Measurements from ENCODE around the gene AIG1. TPM values are rescaled to one million over a fixed set of nuclear protein-coding genes. Genes with fewer than 3 reads are reported as not detected.

Gene AIG1
- total RNA-seq, 6 donors from 2014 or later: 6.3 to 26.6 (median 20.8) TPM

DNA sequence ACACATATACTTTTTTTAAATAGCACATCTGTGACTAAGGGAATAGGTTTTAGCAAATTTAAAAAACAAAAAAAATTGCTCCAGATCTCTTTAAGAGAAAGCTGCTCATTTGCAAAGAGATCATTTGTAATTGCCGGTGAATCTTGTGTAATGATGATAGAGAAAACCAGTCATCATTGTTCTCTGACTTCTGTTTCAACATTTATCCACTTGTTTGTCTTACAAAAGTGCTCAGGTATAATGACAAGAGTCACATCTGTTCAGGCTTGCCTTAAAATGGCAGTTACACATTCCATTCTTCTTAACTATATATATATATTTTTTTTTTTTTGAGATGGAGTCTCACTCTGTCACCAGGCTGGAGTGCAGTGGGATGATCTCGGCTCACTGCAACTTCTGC, 165.2 kb downstream of the AIG1 start:
- TF ChIP-seq, protein P1, sequence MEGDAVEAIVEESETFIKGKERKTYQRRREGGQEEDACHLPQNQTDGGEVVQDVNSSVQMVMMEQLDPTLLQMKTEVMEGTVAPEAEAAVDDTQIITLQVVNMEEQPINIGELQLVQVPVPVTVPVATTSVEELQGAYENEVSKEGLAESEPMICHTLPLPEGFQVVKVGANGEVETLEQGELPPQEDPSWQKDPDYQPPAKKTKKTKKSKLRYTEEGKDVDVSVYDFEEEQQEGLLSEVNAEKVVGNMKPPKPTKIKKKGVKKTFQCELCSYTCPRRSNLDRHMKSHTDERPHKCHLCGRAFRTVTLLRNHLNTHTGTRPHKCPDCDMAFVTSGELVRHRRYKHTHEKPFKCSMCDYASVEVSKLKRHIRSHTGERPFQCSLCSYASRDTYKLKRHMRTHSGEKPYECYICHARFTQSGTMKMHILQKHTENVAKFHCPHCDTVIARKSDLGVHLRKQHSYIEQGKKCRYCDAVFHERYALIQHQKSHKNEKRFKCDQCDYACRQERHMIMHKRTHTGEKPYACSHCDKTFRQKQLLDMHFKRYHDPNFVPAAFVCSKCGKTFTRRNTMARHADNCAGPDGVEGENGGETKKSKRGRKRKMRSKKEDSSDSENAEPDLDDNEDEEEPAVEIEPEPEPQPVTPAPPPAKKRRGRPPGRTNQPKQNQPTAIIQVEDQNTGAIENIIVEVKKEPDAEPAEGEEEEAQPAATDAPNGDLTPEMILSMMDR (IDR thresholded peaks at IDR 0.05): no peak
- TF ChIP-seq POLR2AphosphoS5 (IDR thresholded peaks at IDR 0.05) (no peak), POLR2A (IDR thresholded peaks at IDR 0.05) (no peak), EP300 (IDR thresholded peaks at IDR 0.05) (no peak)
- Histone ChIP-seq H3K4me3 (no peak overlapping the region), H3K27me3 (no peaks in the 10 kb centered on the region), H3K4me1 (no peaks in the 10 kb centered on the region), H3K27ac (no peak overlapping the region), H3K36me3 (no peaks in the 10 kb centered on the region), H3K9me3 (no peaks in the 10 kb centered on the region)
- WGBS, 2 donors: 87% methylated on average over 2 of the region's 2 CpGs
- DNase-seq: no peak
- no peak for ATAC-seq (ENCODE audit: low FRiP score in 2 of 2)

DNA sequence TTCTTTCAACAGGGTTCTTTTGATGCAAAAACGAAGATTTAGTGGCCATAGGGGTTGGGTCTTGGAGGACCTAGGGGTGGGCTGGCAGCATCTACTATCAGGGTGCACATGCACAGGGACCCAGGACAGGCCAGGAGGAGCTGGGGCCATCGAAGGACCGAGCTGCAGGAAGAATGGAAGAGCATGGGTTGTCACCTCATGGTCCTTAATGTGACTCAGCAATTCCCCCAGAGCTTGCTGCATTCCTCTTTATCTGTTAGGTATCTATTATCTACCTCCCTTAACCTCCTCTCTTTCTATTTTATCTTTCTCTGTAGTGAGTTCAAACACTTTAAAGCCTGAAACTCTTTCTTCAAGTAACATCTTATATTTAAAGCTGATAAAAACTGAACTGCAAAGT, 167.0 kb downstream of the AIG1 start:
- TF ChIP-seq EP300 (IDR thresholded peaks at IDR 0.05) (no peak), POLR2AphosphoS5 (IDR thresholded peaks at IDR 0.05) (no peak), POLR2A (IDR thresholded peaks at IDR 0.05) (no peak)
- TF ChIP-seq, protein P1 (IDR thresholded peaks at IDR 0.05): no peak
- Histone ChIP-seq H3K4me1 (no peaks in the 10 kb centered on the region), H3K27ac (no peak overlapping the region), H3K36me3 (no peaks in the 10 kb centered on the region), H3K4me3 (no peak overlapping the region), H3K27me3 (no peaks in the 10 kb centered on the region), H3K9me3 (no peaks in the 10 kb centered on the region)
- DNase-seq (no peak), ATAC-seq (ENCODE audit: low FRiP score in 2 of 2) (no peak)
- 89 to 92% methylated on average over 3 of the region's 3 CpGs for WGBS, 2 donors

DNA sequence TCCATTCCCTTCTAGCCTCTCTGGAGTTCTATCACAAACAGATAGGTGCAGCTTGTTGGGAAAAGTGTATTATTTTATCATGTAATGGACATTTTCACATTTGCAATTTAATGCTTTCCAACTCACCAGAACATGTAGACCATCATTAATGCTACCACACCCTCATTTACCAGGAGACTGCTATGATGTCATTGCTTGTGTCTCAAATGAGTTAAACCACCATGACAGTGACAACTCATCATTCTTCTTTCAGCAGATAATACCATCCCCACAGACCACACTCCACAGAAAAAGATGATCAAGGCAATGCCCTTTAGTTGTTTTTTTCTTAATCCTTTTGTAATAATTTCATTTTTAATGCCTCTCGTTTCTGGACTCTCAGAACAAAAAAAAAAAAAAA, 168.7 kb downstream of the AIG1 start:
- H3K27me3 ChIP-seq: no peaks in the 10 kb centered on the region
- 83 to 90% methylated on average over 1 of the region's 1 CpG for WGBS, 2 donors
- H3K36me3 ChIP-seq: no peaks in the 10 kb centered on the region
- ATAC-seq (ENCODE audit: low FRiP score in 2 of 2) (peak in 1 of 2 donors; percentile 39), DNase-seq (no peak)
- no peak overlapping the region for H3K4me3 ChIP-seq
- no peaks in the 10 kb centered on the region for H3K4me1 ChIP-seq
- no peaks in the 10 kb centered on the region for H3K9me3 ChIP-seq
- TF ChIP-seq POLR2AphosphoS5 (IDR thresholded peaks at IDR 0.05): no peak
- no peak overlapping the region for H3K27ac ChIP-seq

DNA sequence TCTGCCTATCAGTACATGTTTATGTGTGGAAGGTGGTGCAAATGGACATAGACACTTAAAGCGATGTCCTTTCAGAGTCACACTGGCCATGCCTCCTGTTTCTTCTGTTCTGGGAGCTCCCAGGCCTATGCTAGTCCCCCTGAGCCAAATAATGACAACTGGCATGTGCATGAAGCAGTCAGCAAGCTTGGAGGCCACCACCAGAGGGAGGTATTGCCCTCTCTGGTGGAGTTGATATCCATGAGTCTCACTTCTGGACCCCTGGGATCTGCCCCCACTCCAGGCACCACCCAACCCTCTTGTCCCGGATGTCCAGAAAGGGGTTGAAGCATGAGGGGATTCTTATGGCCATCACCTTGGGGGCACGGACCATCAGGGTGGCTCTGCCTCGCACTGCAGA, 172.2 kb downstream of the AIG1 start:
- ATAC-seq (ENCODE audit: low FRiP score in 2 of 2) (peak; percentile 44 to 46), DNase-seq (no peak)
- whole genome bisulfite sequencing, 2 donors: 86 to 95% methylated on average over 4 of the region's 4 CpGs
- H3K27me3 ChIP-seq: no peaks in the 10 kb centered on the region
- no peaks in the 10 kb centered on the region for H3K4me1 ChIP-seq
- no peak overlapping the region for H3K4me3 ChIP-seq
- no peak overlapping the region for H3K27ac ChIP-seq
- no peaks in the 10 kb centered on the region for H3K36me3 ChIP-seq
- no peaks in the 10 kb centered on the region for H3K9me3 ChIP-seq
- no peak for TF ChIP-seq EP300 (IDR thresholded peaks at IDR 0.05)
- TF ChIP-seq, protein P1 (IDR thresholded peaks at IDR 0.05): peak; percentile 20 to 68 (median 38)

DNA sequence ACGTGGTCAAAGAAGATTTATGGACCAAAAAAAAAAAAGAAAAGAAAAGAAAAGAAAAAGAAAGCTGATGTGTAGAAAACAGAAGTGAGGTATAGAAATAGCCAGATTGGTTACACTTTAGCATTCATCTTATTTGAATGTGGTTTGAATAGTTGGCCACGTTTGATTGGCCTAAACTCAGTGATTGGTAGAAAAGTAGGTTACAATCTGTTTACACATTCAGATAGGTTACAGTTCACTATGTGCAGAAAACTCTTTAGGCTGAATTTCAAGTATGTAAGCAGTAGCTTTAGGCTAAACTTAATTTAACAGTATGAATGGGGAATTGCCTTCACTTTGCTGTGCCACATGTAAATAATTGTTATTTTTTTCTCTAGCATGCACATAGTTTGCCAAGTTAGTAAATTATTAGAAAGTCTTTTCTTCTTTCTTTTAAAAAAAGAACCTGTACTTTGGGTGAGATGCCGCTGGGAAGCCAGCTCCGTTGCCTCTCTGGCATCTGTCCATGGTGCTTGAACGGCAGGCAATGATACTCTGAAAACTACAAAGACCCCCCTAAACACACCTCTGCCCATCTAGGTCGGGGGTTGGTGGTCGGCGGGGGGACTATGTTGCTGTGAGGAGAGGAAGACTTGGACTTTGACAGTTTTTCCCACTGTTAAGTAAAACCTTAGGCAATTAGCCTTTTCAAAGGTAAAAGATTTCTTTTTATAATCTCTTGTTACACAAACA, 173.0 kb downstream of the AIG1 start:
- TF ChIP-seq POLR2AphosphoS5 (IDR thresholded peaks at IDR 0.05) (no peak), EP300 (IDR thresholded peaks at IDR 0.05) (no peak), POLR2A (IDR thresholded peaks at IDR 0.05) (no peak)
- TF ChIP-seq, protein P1 (IDR thresholded peaks at IDR 0.05): no peak
- H3K27me3 ChIP-seq: no peaks in the 10 kb centered on the region
- no peak overlapping the region for H3K4me3 ChIP-seq
- DNase-seq (no peak), ATAC-seq (ENCODE audit: low FRiP score in 2 of 2) (no peak)
- 65 to 69% methylated on average over 7 to 8 of the region's 8 CpGs for WGBS, 2 donors
- no peaks in the 10 kb centered on the region for H3K36me3 ChIP-seq
- no peaks in the 10 kb centered on the region for H3K9me3 ChIP-seq
- no peaks in the 10 kb centered on the region for H3K4me1 ChIP-seq
- no peak overlapping the region for H3K27ac ChIP-seq
